K562 (cell line): Measurements from ENCODE around the gene HIVEP2. TPM values are rescaled to one million over a fixed set of nuclear protein-coding genes. Genes with fewer than 3 reads are reported as not detected.

ENCODE experiments used
- CEBPG ChIP-seq, 3 experiments: fragments of 200-800 bp in 1 of 3; sonication (Bioruptor generic) in 1 of 3; sonication (generic) in 1 of 3; formaldehyde crosslinking in 1 of 3; IDR thresholded peaks in 2 of 3; conservative IDR thresholded peaks in 1 of 3; 2 replicates each; pipeline versions ENCODE4 v1.6.1 to v1.8.0; 2016 to 2022; ENCODE audit warnings: missing compliant biosample characterization in 2 of 3, missing genetic modification characterization in 2 of 3, mild to moderate bottlenecking in 1 of 3, missing genetic modification reagents in 1 of 3
- HMGXB4 ChIP-seq: sonication (generic); formaldehyde crosslinking; IDR thresholded peaks from 2 replicates; pipeline ENCODE4 v1.8.1; 2023; ENCODE audit warnings: mild to moderate bottlenecking, missing genetic modification reagents
- HNRNPL ChIP-seq: fragments of 200-400 bp; formaldehyde crosslinking; IDR thresholded peaks from 2 replicates; pipeline ENCODE4 v1.6.1; 2017; ENCODE audit warnings: low read depth, mild to moderate bottlenecking, low read length
- HNRNPUL1 ChIP-seq: fragments of 200-400 bp; formaldehyde crosslinking; IDR thresholded peaks from 2 replicates; pipeline ENCODE4 v1.6.1; 2017; ENCODE audit warnings: low read length
- NFIC ChIP-seq: fragments of 450-650 bp; IDR thresholded peaks from 2 replicates; pipeline ENCODE4 v1.6.1; 2017; ENCODE audit warnings: mild to moderate bottlenecking, inconsistent platforms
- SRSF9 ChIP-seq: fragments of 200-400 bp; formaldehyde crosslinking; IDR thresholded peaks from 2 replicates; pipeline ENCODE4 v1.6.1; 2017; ENCODE audit warnings: low read depth, low read length, borderline replicate concordance
- TAF7 ChIP-seq: fragments of 450-650 bp; IDR thresholded peaks from 2 replicates; pipeline ENCODE4 v1.6.1; 2016; ENCODE audit warnings: missing genetic modification characterization, missing compliant biosample characterization
- TCF15 ChIP-seq: fragments of 250-450 bp; sonication (Bioruptor Pico); IDR thresholded peaks from 2 replicates; pipeline ENCODE4 v1.8.0; 2022; ENCODE audit warnings: moderate library complexity, mild to moderate bottlenecking, inconsistent platforms
- TFAP4 ChIP-seq: sonication (generic); formaldehyde crosslinking; IDR thresholded peaks from 2 replicates; pipeline ENCODE4 v1.8.0; 2022; ENCODE audit warnings: missing genetic modification reagents, mild to moderate bottlenecking, moderate library complexity, borderline replicate concordance
- ZBTB33 ChIP-seq: sonication (generic); formaldehyde crosslinking; IDR thresholded peaks from 2 replicates; pipeline ENCODE4 v1.8.1; 2023; ENCODE audit warnings: mild to moderate bottlenecking, missing genetic modification reagents
- ZNF140 ChIP-seq: fragments of 250-450 bp; sonication (Bioruptor Pico); IDR thresholded peaks from 2 replicates; pipeline ENCODE4 v1.8.0; 2021; ENCODE audit warnings: moderate library complexity, mild to moderate bottlenecking, inconsistent platforms
- ZNF23 ChIP-seq: fragments of 250-450 bp; sonication (Bioruptor Pico); IDR thresholded peaks from 2 replicates; pipeline ENCODE4 v1.4.0; 2020; ENCODE audit warnings: mild to moderate bottlenecking
- polyA plus RNA-seq, 8 experiments: library from polyadenylated mRNA; depleted of rRNA in 4 of 8; stranded (reverse) in 5 of 8; unstranded in 3 of 8; fragments of >200 nt; fragmentation: Nextera tagmentation in 2 of 8; fragmentation: Illumina TruSeq in 1 of 8; extraction: Ambion mirVana in 2 of 8; extraction: Trizol in 1 of 8; gene quantifications; 2 replicates each; pipeline versions ENCODE4 v1.2.1 to v1.2.3, GENCODE V29; 2011 to 2014; ENCODE audit warnings: inconsistent platforms in 1 of 8, missing spikeins in 1 of 8
- total RNA-seq, 7 experiments: library from RNA; depleted of rRNA in 6 of 7; stranded (reverse); fragments of >200 nt in 6 of 7; fragmentation: Illumina TruSeq in 2 of 7; extraction: Trizol in 2 of 7; gene quantifications; 2 replicates each; pipeline versions ENCODE4 v1.2.1 to v1.2.3, GENCODE V29; 2011 to 2021; ENCODE audit warnings: low replicate concordance in 1 of 7

HIVEP2 gene
- total and polyA plus RNA-seq, 9 of the 15 experiments (the other 6 are each of a cell fraction or from before 2014, with no cell fraction given): under 0.01 to 1.2 (median 0.31) TPM

- no peak for TF ChIP-seq HMGXB4 (CRISPR knock-in tag)
- no peak for TF ChIP-seq HNRNPUL1
- TF ChIP-seq CEBPG (CRISPR knock-in tag; IDR thresholded peaks at IDR 0.05): no peak
- peak; percentile 63 to 92 for TF ChIP-seq CEBPG (tag; conservative IDR thresholded peaks at IDR 0.05 in 1 of 2, IDR thresholded peaks at IDR 0.05 in 1 of 2)
- TF ChIP-seq TAF7 (tag): no peak
- no peak for TF ChIP-seq TFAP4 (CRISPR knock-in tag)
- no peak for TF ChIP-seq HNRNPL
- TF ChIP-seq TCF15 (CRISPR knock-in tag): no peak
- no peak for TF ChIP-seq ZNF23 (CRISPR knock-in tag)
- TF ChIP-seq ZNF140 (CRISPR knock-in tag): no peak
- TF ChIP-seq SRSF9: no peak
- no peak for TF ChIP-seq NFIC
- TF ChIP-seq ZBTB33 (CRISPR knock-in tag): no peak
These were observed 74.1 kb downstream of the HIVEP2 start (continued) for GRCh38 chr6:142870787-142871415.
